NCI-H1417 treated with DMSO at 0.1 percent for 48 hours (cell line): ENCODE data around the gene NPAS3.

Experiments used
- DNase-seq: peaks from one replicate; lab custom pipeline; 2025; lab: John Stamatoyannopoulos, UW

The NPAS3 gene

DNA sequence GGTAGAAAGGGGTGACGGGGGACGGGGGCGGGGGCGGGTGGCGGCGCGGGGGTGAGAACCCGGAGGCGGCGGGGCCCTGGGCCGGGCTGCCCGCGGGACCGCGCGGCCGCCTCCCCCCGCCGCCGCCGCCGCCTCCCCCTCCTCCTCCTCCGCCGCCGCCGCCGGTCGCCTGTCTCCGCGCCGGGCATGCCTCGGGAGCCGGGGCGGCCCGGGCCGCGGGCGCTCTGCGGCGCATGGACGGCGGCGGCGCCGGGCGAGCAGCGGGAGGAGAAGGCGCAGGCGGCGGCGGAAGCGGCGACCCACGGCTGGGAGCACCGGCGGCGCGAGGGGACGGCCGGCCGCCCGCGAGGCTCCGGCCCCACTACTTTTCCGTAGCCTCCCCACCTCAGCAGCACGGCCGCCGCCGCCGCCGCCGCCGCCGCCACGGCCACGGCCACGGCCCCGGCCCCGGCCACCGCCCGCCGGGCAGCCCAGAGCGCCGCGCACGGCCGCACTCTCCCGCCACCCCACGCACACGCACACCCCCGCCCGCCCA, at the start of gene NPAS3:
NPAS3 (plus strand) TSS at position 161 of the 535 bp plus-strand sequence.
- no peak for DNase-seq

DNA sequence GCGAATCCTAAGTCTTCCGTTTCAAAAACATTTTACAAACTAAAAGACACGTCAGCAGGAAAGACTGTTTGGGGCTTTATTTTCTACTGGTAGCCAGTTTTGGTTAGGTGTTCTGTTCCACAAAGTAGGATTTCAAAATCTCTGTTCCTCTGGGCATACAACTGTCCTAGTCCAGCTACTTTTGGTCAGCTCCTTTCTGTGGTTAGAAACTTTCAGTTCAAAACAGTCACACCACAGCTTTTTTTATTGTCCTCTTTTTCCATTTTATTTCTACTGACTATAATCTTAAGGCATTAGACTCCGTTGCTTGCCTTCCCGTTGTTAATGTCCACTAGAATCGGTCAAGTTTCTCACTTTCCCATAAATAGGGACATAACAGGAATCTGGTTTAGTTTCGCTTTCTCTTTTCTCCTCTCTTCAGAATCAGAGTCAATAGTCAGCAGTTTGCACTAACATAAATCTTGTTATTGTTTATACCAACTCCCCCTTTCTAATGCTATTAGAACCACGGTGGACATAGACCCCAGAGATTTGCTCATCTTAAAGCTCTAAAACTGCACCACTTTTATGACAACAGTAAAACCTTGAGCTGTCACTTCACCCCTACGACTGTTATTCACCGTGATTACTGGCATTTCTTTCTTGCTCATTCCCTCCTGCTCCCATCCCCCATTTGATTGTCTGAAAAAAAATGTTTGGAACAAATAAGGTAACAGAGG, 41.5 kb upstream of the NPAS3 start:
- DNase-seq = no peak

DNA sequence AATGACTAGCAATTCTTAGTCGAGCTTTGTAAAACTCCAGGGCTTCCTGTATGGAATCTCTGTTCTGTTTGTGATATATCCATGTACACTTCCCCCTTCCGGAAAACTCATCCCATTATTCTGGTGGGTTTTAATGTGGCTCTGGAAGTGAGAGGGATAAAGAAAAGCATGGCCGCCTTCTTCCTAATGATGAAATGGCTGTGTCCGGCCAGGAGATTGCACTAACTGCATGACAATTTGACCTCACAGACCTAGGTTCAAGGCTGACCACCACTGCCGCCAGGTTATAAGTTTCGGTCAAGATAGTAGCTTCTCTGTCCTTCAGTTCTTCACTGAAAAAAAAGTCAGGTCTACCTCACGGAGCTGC, 41.0 kb upstream of the NPAS3 start:
- no peak for DNase-seq

DNA sequence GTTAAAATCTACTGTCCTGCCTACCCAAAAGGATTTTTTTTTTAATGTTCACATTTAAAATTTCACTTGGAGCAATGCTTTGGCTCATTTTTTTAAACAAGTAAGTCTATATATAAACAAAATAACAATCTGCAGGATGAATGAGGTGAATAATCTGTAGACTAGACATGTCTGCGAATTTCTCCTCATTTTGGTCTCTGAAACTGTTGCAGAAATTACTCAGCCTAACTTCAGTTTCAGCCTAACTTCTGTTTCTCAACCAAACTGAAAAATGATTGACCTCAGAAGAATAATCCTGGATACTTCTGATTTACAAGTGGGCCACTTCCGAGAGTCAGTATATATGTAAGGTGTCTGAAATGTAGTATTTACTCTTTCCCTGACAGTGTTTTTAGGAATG, 39.8 kb upstream of the NPAS3 start:
- DNase-seq = no peak

DNA sequence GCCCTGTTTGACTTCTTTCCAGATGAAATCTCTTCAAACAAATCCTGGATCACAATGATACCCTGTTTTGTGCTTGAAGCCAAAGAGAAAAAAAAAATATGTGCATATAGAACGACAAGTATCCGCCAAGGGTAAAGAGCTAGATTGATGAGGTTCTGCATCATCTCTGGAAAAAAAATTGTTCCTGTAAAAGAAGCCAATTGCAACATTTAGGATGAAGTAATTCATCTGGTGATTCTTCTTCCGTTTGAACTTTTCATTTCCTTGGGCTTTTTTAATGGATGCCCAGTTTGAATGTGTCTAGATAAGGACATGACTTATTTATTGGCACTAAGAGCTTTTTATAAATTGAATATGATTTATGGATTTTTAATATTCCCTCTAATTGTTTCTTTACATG, 38.1 kb upstream of the NPAS3 start:
- DNase-seq = no peak

DNA sequence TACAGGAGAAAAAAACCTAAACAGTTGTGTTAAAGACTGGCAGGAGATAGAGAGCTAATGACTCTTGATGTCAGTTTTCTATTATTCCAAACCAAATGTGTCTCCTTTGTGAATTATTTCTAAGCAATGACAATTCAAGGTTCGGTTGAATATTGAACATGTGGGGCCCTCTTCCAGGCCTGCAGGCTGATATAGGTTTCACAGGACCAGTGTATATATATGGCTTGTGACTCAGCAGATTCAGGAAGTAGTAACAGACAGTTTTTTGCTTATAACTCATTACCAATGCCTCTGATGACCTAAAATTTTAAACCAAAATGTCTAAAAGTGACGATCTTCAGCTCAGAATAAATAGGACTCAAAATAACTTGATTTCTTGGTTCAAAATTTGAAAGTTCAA, 33.7 kb upstream of the NPAS3 start:
- DNase-seq = no peak

DNA sequence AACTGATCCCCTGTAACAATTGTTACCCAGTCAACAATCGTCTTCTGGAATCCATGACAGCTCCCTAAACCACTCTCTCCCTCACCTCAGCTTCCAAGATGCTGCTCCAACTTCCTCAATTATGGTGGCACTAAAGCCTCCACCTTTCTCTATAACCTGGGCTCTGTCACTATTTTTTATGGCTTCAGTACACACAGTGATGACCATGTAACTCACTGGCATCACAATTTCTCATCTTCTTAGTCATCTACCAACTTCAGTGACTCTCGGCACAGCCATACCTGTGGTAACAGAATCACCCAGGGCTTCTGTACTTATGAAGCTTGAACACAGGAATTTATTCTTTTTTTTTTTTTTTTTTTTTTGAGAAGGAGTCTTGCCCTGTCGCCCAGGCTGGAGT, 32.0 kb upstream of the NPAS3 start:
- no peak for DNase-seq

DNA sequence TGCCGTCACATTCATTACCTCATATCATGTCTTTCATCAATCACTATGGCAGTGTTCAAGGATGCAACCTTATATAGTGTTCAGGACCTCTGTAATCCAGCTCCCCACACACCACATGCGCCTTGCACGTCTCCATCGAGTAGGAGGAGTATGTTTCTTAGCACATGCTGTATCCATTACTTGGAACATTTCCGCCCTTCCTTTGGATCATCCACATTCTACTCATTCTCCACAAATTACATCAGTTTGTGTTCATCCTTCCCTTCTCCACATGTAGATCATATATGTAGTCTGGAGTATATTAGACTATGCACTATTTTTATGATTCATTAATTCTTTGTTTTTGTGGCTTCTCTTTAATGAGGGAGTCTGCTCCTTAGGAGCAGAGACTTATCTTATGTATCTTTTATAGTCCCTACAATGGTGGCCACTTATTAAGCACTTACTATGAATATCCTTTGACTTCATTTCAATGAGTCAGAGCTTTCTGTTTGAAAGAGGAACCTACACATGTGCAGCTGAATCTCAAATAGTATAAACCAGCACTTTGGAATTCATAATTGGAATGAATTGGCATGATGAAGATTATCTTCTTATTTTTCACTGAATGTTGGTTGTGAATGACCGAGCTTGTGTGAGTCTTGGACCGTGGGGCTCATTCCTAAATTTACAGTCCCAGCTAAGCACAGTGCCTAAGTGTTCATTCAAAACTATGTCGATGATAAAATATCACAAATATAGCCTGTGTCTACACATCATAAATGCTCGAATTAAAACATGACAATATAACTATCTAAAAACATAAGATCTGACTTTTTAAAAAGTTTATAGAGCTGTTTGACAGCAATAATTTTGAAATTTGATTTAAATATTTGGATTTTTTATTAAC, 30.2 kb upstream of the NPAS3 start:
- DNase-seq = no peak

DNA sequence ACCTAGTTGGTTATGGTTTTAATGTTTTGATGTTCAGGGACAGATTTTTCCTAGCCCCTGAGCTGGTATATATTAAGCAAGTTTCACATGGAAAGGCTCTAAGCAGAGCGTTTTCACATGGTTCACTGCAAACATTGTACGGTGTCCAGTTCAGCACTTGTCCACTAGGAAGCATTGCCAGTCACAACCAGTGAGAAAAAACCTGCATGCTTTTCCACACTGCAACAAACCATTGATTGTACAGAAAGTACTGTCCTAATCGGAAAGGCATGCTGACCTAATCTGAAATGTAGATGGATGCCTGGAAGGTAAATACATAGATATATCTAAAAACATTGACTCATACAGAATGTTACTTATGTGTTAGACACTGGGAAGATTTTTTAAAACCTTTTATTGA, 25.0 kb upstream of the NPAS3 start:
- no peak for DNase-seq

DNA sequence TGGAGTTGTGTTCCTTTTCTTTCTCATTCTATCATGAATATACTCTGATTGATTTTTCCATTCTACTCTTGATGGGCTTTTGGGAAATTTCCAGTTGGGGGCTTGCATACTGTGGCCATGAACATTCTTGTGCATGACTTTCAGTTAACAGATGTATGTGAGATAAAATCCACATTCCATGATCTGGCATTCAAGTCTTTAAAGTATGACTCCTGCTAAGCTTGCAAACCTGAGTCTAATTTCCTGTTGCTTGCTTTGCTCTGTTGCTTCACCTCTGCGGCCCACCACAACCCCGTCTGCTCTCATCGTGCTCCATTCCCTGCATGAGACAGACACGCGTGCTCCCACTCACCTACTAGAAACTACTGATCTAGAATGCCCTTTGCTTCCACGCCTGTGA, 24.3 kb upstream of the NPAS3 start:
- no peak for DNase-seq

DNA sequence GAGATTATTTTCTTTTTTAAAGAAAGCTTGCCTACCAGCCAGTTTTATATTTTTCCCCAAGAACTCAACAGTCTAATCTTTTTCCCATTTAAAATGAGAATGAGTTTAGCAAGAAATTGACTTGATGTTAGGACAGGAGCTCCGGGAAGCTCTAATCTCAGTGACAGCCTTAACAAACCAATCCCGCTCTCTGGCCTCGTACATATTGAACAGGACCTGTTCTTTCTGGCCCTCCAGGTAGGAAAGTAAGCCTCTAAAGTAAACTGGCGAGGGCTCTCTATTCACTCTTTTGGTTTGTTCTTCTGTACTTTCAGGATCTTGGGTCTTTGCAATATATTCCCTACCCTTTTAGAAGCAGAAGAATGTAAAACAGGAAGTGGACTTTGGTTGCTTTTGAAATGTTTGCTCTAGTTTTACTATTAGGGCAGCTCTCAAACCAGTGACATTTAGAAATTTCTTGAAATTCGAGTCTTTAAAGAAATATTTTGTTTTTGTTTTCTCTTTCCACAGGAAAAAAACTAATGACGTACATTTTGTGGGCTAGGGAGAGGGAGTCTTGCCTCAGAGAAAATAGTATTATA, 17.9 kb upstream of the NPAS3 start:
- no peak for DNase-seq

DNA sequence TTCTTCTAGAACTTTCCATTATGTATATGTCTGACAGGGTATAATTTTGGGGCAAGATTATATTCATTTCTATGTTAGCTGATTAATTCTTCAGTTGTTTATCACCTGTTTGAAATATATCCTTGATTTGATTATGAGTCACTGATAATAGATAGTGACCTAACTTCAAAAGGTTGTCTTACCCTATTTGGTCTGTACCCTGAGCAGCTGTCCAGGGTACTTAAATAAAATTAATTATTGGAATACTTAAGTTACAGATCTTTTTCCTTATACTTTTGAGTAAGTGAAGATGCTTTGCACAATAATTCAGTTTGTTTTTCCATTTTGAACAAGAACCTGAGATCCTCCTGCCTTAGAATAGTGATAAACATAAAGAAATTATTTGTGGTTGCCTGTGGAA, 13.2 kb upstream of the NPAS3 start:
- DNase-seq = no peak

DNA sequence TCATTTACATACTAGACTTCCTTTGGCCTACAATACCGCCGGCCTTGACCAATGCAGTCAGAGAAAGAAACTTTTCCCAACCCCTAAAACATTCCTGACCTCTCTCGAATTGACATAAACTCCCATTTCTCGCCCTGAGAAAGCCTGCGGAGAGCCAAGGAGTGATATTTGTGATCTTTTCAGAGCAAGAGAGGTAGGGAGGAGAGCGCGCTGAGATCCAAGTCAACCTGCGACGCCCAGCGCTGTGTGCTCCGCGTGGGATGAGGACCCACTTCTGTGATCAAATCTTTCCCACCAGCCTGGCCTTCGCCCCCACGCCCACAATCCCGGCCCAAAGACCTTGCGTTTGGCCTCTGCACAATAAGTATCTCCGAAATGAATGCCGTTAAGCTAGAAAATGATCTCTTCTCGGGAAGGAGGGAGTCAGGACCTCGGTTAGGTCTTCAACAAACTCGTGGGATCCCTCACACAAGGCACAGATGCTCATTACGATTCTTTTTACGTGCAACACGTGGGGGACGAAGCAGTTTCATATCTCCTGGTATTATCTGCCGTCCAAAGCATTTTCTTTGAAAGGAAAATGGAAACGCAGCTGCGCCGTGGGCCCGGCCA, 6.3 kb upstream of the NPAS3 start:
- DNase-seq = no peak

DNA sequence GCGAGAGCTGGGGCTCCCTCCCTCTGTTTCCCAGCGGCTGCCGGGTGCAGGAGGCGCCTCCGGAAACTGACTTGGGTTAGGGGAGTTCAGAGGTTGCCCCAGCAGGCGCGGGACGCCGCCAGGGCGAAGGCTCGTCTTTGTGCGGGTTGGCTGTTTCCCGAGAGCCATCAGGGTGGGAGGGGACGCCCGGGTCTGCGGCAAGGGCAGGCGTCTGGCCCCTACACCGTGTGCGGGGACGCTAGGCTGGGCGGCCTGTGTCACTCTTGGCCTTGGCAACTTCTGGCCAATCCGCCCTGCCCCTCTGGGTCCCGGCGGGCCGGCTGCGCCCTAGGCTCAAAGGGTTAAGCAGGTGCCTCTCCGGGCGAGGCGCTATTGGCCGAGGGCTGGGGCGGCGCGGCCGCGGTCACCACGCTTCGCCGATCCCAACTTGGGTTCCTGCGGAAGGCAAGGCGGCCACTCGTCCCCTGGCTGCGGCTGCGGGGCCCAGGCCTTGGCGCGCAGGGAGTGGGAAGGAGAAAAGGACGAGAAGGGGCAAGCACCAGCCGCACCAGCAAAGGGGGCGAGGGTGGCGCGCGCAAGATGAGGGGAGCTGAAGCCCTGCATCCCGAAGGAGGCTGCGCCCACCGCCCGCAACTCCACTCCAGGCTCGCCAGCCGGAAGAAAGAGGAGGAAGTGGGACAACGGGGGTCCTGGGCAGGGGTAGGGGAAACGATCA, 5.6 kb upstream of the NPAS3 start:
- no peak for DNase-seq

DNA sequence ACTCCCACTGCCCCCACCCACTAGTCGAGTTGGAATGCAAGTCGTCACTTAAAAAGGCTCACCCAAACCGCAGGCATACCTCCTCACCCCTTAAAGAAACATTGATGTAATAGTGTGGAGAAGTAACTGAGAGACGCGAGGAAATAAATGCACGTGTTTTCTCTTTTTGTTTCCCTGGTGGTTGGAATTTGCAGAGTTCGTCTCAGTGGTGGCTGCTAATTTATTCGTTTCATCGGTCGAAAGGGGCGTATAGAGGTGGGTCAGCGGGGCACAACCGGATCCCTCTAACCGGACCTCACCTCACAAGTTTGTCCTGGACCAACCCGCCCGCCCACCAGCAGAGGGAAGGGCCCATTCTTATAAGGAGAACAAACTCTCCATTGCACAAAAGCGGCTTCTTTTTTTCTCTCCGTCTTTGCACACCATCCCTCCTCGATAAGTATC, 5.0 kb upstream of the NPAS3 start:
- no peak for DNase-seq

DNA sequence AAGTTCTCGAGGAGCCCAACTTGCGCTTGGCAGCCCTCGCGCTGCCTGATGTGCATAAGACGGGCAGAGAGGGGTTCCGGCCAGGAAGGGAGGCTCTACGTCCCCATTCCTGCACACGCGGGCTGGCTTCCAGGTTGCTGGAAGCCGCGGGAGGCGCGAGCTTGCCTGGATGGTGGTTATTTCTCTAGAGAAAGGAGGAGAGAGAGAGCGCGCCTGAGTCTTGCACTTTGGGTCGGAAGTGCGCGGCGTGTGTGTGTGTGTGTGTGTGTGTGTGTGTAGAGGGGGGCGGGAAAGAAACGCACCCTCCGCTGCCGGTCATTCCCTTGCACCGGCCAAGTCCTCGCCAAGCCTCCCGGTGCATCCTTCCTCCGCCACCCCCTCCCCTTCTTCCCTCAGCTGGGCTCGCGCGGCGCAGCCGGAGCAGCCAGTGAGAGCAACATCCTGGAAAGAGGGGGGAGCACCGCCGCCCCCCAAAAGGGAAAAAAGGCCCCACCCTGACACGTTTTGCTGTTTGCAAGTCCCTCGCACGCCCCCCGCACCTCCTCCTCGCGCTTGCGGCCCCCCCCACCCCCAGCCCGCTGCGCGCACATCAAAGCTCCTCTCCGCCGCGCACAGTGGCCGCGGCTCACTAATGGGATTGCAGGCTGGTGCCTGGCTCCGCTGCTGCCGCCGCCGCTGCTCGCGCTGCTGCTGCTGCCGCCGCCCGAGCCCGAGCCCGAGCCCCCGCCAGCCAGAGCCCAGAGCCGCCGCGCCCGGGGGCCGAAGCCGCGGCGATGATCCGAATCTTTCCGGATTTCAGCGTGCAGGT, 4.4 kb upstream of the NPAS3 start:
- peak; percentile 44 for DNase-seq

DNA sequence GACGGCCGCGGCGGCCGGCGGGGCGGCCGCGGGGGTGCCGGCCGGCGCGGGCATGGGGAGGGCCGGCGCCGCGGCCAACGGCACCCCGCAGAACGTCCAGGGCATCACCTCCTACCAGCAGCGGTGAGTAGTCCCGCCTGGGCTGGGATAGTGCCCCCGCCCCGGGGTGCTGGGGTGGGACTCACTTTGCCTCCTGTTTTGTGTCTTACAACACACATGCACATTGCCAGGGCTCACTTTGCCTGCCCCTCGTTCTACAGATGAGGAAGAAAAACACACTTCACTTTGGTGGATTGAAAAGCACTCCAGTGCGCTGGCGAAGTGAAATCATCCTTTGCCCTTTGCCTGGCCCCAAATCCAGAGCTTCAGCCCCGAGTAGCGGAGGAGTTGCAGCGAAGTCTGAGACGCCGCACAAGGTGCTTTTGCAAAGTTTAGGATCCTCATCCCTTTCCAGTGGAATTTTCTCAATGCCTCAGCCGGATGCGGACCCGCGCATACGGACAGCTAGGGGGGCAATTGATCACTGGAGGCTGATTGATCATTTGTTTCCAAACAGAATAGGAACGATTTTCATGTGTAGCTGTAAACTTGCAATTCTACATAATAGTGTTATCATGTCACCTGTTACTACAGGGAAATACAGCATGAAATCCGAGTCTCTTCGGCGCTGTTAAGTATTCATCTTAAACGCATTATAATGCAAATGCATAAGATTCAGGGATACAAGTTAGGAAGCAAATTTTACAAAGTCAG, 3.6 kb upstream of the NPAS3 start:
- no peak for DNase-seq

DNA sequence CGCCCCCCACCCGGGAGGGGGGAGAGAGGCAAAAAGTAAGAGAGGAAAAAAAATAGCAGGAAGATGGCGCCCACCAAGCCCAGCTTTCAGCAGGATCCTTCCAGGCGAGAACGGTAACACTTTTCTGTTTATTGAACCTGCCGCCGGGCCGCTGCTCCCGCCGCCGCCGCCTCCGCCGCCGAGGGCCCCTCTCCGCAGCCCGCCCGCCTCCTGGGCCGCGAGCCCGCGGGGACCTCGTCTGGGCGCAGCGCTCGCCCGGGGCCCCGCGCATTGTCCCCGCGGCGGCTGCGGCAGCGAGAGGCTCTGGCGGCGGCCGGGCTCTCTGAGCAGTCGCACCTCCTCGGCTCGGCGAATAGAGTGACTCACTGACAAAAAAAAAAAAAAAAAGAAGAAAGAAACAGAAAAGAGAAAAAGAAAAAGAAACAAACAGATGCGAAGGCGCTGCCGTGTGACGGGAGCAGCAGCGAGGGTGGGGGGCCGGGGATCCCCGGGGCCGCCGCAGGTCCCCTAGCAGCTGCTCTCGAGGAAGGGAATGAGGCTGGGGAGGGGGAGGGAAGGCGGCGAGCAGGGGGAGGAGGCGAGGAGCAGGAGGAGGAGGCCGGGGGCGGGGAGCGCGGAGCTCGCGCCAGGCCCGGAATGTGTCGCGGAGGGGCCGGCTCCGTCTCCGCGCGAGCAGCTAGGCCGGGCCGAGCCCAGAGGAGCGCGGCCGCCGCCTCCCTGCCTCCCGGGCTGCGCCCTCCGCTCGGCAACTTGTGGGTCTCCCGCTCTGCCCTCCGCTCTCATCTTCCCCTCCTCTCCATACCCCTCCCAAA, 781 bp downstream of the NPAS3 start:
- DNase-seq = peak; percentile 39

DNA sequence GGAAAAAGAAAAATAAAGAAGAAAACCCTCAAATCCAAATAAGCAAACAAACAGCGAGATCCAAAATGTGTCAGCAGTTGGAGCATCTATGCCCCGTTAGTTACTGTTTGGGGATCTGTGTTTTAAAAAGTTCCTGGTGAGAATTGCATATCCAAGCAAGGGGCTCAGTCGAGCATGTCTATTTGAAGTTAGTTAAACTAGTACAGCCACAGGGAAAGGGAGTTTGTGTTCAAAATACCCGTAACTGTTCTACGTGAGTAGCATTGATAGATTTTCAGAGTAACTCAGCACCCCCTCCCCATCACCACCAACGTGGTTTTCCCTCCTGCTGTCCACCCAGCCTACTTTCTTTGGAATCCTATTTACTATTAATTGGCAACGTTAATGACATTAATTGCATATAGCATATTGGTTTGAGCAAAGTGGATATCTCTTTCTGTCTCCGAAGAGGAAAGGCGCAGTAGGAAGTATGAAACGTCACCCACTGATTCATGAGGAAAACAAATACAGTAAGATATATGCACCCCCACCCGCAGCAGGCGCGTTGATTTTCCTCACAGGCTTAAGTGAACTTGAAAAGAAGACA, 1.5 kb downstream of the NPAS3 start:
- DNase-seq = peak; percentile 40
